Activated B cell treated with CpG ODN at 0.5 μM for 24 hours (primary cell): ENCODE data around the gene GCKR. TPM values are rescaled to one million over a fixed set of nuclear protein-coding genes. Genes with fewer than 3 reads are reported as not detected.
A peak's percentile ranks its signal among the peaks of the same experiment; 100 is the strongest.

ENCODE experiments used
- ATAC-seq: fragments of 200-7000 bp; cut with Tn5 transposase; one replicate; pipeline ENCODE4 v1.10.0; 2021; ENCODE audit warnings: low read depth, mild to moderate bottlenecking, moderate library complexity
- CTCF ChIA-PET: fragments of 350-600 bp; sonication (Branson Sonifier 250); formaldehyde crosslinking; loops from one replicate; lab custom pipeline; 2021; ENCODE audit warnings: antibody characterized with exemption; lab: Charles Lee
- POLR2A ChIA-PET: fragments of 350-600 bp; sonication (Branson Sonifier 250); formaldehyde crosslinking; loops from one replicate; lab custom pipeline; 2021; ENCODE audit warnings: antibody characterized with exemption; lab: Charles Lee
- DNase-seq: peaks from one replicate; pipeline ENCODE4 v3.0.0; 2022
- H3K27ac Mint-ChIP-seq: one replicate; pipeline ENCODE4 v1.8.0; 2020; ENCODE audit warnings: mixed read lengths
- H3K27me3 Mint-ChIP-seq: one replicate; pipeline ENCODE4 v1.8.0; 2021; ENCODE audit warnings: mixed read lengths
- H3K36me3 Mint-ChIP-seq: one replicate; pipeline ENCODE4 v1.8.0; 2021; ENCODE audit warnings: low read depth, mixed read lengths
- H3K4me1 Mint-ChIP-seq: one replicate; pipeline ENCODE4 v1.8.0; 2021; ENCODE audit warnings: mixed read lengths
- H3K4me3 Mint-ChIP-seq: one replicate; pipeline ENCODE4 v1.8.0; 2020; ENCODE audit warnings: mild to moderate bottlenecking, mixed read lengths
- H3K9me3 Mint-ChIP-seq: one replicate; pipeline ENCODE4 v1.8.0; 2020; ENCODE audit warnings: mixed read lengths
- CTCF ChIP-seq: fragments of 200-600 bp; IDR thresholded peaks from one replicate; pipeline ENCODE4 v1.8.0; 2022; ENCODE audit warnings: antibody characterized with exemption, mild to moderate bottlenecking
- intact Hi-C: fragments of 100-400 bp; cut with micrococcal nuclease; formaldehyde crosslinking; loops from one replicate; pipeline ENCODE4 v1.15.1; 2024
- total RNA-seq: library from RNA; stranded (reverse); gene quantifications from 2 replicates; pipeline ENCODE4 v1.2.3, GENCODE V29; 2022

GCKR gene
- total RNA-seq, 1 donor from 2014 or later = not detected

GRCh38 chr2:27494944-27495554 is 1.6 kb upstream of the GCKR start, which contains the start of gene FNDC4:
Gene FNDC4 (minus strand): TSS chr2:27495200. CDS start chr2:27494679, 521 bp downstream.
- no peaks in the 10 kb centered on the region for H3K9me3 Mint-ChIP-seq
- TF ChIP-seq CTCF = no peak
- peak; percentile 26 for DNase-seq
- peak; percentile 65 for ATAC-seq
- peaks cover 57% of the 10 kb centered on the region for H3K27me3 Mint-ChIP-seq
- intact Hi-C loops = no loop called here
- ChIA-PET CTCF (no interaction called here), POLR2A (interaction anchor here (0.6 kb wide), 1 partner anchor 432 kb away, joined by 4 read pairs; no protein-coding TSS in a partner anchor)
- H3K36me3 Mint-ChIP-seq = no peaks in the 10 kb centered on the region
- peaks cover 17% of the 10 kb centered on the region for H3K4me1 Mint-ChIP-seq
- H3K27ac Mint-ChIP-seq = no peak within 1 kb of the TSS
- H3K4me3 Mint-ChIP-seq = peak within 1 kb of the TSS; percentile 78

DNA sequence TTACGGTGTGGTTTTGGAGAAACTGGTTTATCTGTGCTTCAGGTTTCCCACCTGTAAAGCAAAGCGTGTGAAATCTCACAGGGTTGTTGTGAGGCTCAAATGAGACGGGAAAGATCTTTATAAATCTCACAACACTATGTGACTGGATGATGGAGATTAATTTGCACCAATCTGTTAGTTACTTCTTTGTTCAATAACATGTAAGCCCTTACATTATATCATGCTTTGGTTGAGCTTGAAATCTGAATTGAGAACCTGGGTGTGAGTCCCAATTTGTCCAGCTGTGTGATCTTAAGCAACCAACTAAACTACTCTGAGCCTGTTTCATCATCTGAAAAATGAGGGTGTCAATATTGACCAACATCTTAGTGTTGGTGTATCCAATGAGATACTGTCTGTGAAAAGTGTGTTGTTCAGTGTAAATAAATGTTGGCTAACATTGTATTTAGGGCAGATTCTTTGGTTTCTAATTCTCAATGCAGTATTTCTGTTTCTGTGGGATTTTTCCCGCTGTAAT is 741 bp upstream of the GCKR start:
- H3K36me3 Mint-ChIP-seq = no peaks in the 10 kb centered on the region
- no peak for TF ChIP-seq CTCF
- no peak overlapping the region for H3K27ac Mint-ChIP-seq
- ATAC-seq = no peak
- H3K4me1 Mint-ChIP-seq = peaks cover 13% of the 10 kb centered on the region
- DNase-seq = no peak
- intact Hi-C loops = no loop called here
- peaks cover 58% of the 10 kb centered on the region for H3K27me3 Mint-ChIP-seq
- CTCF ChIA-PET = no interaction called here
- peak overlapping the region; percentile 78 for H3K4me3 Mint-ChIP-seq
- POLR2A ChIA-PET = interaction anchor here (0.6 kb wide), 1 partner anchor 433 kb away, joined by 4 read pairs; no protein-coding TSS in a partner anchor
- H3K9me3 Mint-ChIP-seq = no peaks in the 10 kb centered on the region

DNA sequence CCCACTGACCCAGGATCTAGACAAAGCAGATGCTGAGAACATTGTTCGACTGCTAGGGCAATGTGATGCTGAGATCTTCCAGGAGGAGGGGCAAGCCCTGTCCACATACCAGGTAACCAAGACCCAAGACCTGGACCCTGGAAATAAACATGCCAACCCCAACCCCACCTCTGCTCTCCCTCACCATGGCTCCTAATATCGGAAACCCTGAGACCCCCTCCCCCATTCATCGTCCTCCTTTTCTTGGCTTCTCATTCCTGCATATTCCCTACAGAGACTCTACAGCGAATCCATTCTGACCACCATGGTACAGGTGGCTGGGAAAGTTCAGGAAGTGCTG is 619 bp downstream of the GCKR start:
- Mint-ChIP-seq H3K4me3 (no peak overlapping the region), H3K9me3 (no peaks in the 10 kb centered on the region), H3K4me1 (peaks cover 13% of the 10 kb centered on the region), H3K36me3 (no peaks in the 10 kb centered on the region), H3K27me3 (peaks cover 58% of the 10 kb centered on the region), H3K27ac (no peak overlapping the region)
- DNase-seq (no peak), ATAC-seq (no peak)
- POLR2A ChIA-PET = no interaction called here
- no peak for TF ChIP-seq CTCF
- intact Hi-C loops = no loop called here
- CTCF ChIA-PET = no interaction called here

DNA sequence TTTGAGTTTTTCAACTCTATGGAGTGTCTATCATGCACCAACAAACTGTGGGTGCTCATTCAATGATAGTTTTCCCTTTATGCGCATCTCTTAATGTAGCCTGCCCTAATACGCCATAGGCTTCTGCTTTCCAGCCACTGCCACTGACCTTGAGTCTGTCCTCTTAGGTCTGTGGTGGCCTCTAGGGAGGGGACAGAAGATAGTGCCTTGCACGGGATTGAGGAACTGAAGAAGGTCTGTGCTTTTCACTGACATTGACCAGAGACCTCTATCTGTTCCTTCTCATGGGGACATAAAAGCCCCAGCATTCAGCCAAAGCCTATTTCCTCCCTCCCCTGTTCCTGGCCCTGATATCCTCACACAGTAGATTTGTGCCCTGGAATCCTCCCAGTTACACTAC is 2.3 kb downstream of the GCKR start:
- intact Hi-C loops = no loop called here
- H3K4me3 Mint-ChIP-seq = no peak overlapping the region
- DNase-seq (no peak), ATAC-seq (no peak)
- H3K36me3 Mint-ChIP-seq = no peaks in the 10 kb centered on the region
- peaks cover 46% of the 10 kb centered on the region for H3K27me3 Mint-ChIP-seq
- ChIA-PET CTCF (no interaction called here), POLR2A (no interaction called here)
- TF ChIP-seq CTCF = no peak
- H3K4me1 Mint-ChIP-seq = peaks cover 13% of the 10 kb centered on the region
- H3K27ac Mint-ChIP-seq = no peak overlapping the region
- H3K9me3 Mint-ChIP-seq = no peaks in the 10 kb centered on the region

DNA sequence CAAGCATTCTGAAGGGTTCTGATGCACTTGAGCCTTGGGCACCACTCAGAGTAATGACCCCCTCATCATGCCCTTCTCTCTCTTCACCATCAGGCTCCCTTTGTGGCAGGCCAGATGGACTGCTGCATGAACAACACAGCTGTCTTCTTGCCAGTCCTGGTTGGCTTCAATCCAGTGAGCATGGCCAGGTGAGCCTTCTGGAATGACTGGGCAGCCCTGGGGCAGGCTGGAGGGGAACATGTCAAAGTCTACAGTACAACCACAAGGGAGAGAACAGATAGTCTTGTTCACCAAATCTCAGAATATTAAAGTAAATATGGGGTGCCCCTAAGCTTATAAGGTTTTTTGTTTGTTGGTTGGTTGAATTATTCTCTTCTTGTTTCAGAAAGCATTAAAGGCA is 4.4 kb downstream of the GCKR start:
- Mint-ChIP-seq H3K9me3 (no peaks in the 10 kb centered on the region), H3K4me3 (no peak overlapping the region), H3K27me3 (peaks cover 32% of the 10 kb centered on the region), H3K36me3 (no peaks in the 10 kb centered on the region), H3K4me1 (no peaks in the 10 kb centered on the region), H3K27ac (no peak overlapping the region)
- ChIA-PET CTCF (no interaction called here), POLR2A (no interaction called here)
- TF ChIP-seq CTCF = no peak
- ATAC-seq (no peak), DNase-seq (no peak)
- intact Hi-C loops = no loop called here
